GM23248 (cell line): ENCODE data around the gene CFAP92.

Experiments
- EZH2 ChIP-seq: fragments of 200-600 bp; sonication (generic); IDR thresholded peaks from 2 replicates; pipeline ENCODE4 v1.6.1; 2018; ENCODE audit warnings: antibody characterized with exemption, mild to moderate bottlenecking; ENCODE audit not compliant: insufficient read depth, poor library complexity, severe bottlenecking
- EZH2phosphoT487 ChIP-seq: fragments of 200-600 bp; sonication (generic); IDR thresholded peaks from 2 replicates; pipeline ENCODE4 v1.6.1; 2018; ENCODE audit warnings: antibody characterized with exemption, moderate library complexity, mild to moderate bottlenecking, low read depth; ENCODE audit not compliant: insufficient read depth

- TF ChIP-seq EZH2 (no peak), EZH2phosphoT487 (no peak)
Measured at GRCh38 chr3:128875556-128876120, 118.2 kb downstream of the CFAP92 start.
